K562 (cell line): Measurements from ENCODE around the gene SHB. TPM values are rescaled to one million over a fixed set of nuclear protein-coding genes. Genes with fewer than 3 reads are reported as not detected.

Source experiments
- EHMT2 ChIP-seq: fragments of 450-650 bp; IDR thresholded peaks from 2 replicates; pipeline ENCODE4 v1.6.1; 2018; ENCODE audit warnings: antibody characterized with exemption
- ESRRA ChIP-seq: fragments of 450-650 bp; IDR thresholded peaks from 2 replicates; pipeline ENCODE4 v1.6.1; 2014; ENCODE audit warnings: low read depth, mild to moderate bottlenecking, moderate library complexity, borderline replicate concordance
- FOXM1 ChIP-seq, 2 experiments: fragments of 450-650 bp in 1 of 2; sonication (generic) in 1 of 2; formaldehyde crosslinking in 1 of 2; IDR thresholded peaks; 2 replicates each; pipeline versions ENCODE4 v1.6.1 to v1.9.0; 2017 to 2022; ENCODE audit warnings: low read depth in 2 of 2, mild to moderate bottlenecking in 2 of 2, missing genetic modification reagents in 1 of 2, moderate library complexity in 1 of 2
- GTF2E2 ChIP-seq: fragments of 200-800 bp; sonication (Bioruptor generic); IDR thresholded peaks from 2 replicates; pipeline ENCODE4 v1.6.1; 2016; ENCODE audit warnings: missing genetic modification characterization, missing compliant biosample characterization
- KLF16 ChIP-seq: IDR thresholded peaks from 2 replicates; pipeline ENCODE4 v1.6.1; 2016; ENCODE audit warnings: antibody characterized with exemption
- LEF1 ChIP-seq: fragments of 450-650 bp; IDR thresholded peaks from 2 replicates; pipeline ENCODE4 v1.6.1; 2016; ENCODE audit warnings: mild to moderate bottlenecking
- NCOR1 ChIP-seq: fragments of 450-650 bp; IDR thresholded peaks from 2 replicates; pipeline ENCODE4 v1.6.1; 2016; ENCODE audit warnings: mild to moderate bottlenecking, moderate library complexity
- POLR2AphosphoS5 ChIP-seq: IDR thresholded peaks from 2 replicates; pipeline ENCODE4 v1.6.1; 2011; ENCODE audit warnings: mild to moderate bottlenecking, low read depth, low read length, moderate library complexity; ENCODE audit not compliant: control insufficient read depth, insufficient read depth
- SMARCA5 ChIP-seq: fragments of 450-650 bp; IDR thresholded peaks from 2 replicates; pipeline ENCODE4 v1.6.1; 2016
- SP1 ChIP-seq: sonication (generic); formaldehyde crosslinking; IDR thresholded peaks from 2 replicates; pipeline ENCODE4 v1.8.1; 2022; ENCODE audit warnings: mild to moderate bottlenecking, missing genetic modification reagents
- STAT5A ChIP-seq: IDR thresholded peaks from 2 replicates; pipeline ENCODE4 v1.6.1; 2012; ENCODE audit warnings: low read length, inconsistent platforms, borderline replicate concordance
- TCF7 ChIP-seq: sonication (generic); IDR thresholded peaks from 2 replicates; pipeline ENCODE4 v1.6.1; 2016; ENCODE audit warnings: antibody characterized with exemption, borderline replicate concordance
- ZFP36 ChIP-seq: fragments of 150-350 bp; IDR thresholded peaks from 2 replicates; pipeline ENCODE4 v1.6.1; 2018; ENCODE audit warnings: low read length, low read depth; ENCODE audit not compliant: partially characterized antibody
- polyA plus RNA-seq, 8 experiments: library from polyadenylated mRNA; depleted of rRNA in 4 of 8; stranded (reverse) in 5 of 8; unstranded in 3 of 8; fragments of >200 nt; fragmentation: Nextera tagmentation in 2 of 8; fragmentation: Illumina TruSeq in 1 of 8; extraction: Ambion mirVana in 2 of 8; extraction: Trizol in 1 of 8; gene quantifications; 2 replicates each; pipeline versions ENCODE4 v1.2.1 to v1.2.3, GENCODE V29; 2011 to 2014; ENCODE audit warnings: inconsistent platforms in 1 of 8, missing spikeins in 1 of 8
- total RNA-seq, 7 experiments: library from RNA; depleted of rRNA in 6 of 7; stranded (reverse); fragments of >200 nt in 6 of 7; fragmentation: Illumina TruSeq in 2 of 7; extraction: Trizol in 2 of 7; gene quantifications; 2 replicates each; pipeline versions ENCODE4 v1.2.1 to v1.2.3, GENCODE V29; 2011 to 2021; ENCODE audit warnings: low replicate concordance in 1 of 7
- TF ChIP-seq, protein P1 (sequence below), 2 experiments: fragments of 450-650 bp; IDR thresholded peaks; 2 replicates each; pipeline ENCODE4 v1.6.1; 2016
- TF ChIP-seq, protein P2 (sequence below): fragments of 450-650 bp; formaldehyde crosslinking; IDR thresholded peaks from 2 replicates; pipeline ENCODE4 v1.4.0; 2022; ENCODE audit warnings: missing genetic modification characterization
- TF ChIP-seq, protein P3 (sequence below): IDR thresholded peaks from 2 replicates; pipeline ENCODE4 v1.6.1; 2011; ENCODE audit warnings: borderline replicate concordance, low read depth, mild to moderate bottlenecking, moderate library complexity, low read length; ENCODE audit not compliant: insufficient read depth, poor library complexity, severe bottlenecking
- TF ChIP-seq, protein P4 (sequence below): fragments of 450-650 bp; IDR thresholded peaks from 2 replicates; pipeline ENCODE4 v1.6.1; 2016
- TF ChIP-seq, protein P5 (sequence below): fragments of 450-650 bp; IDR thresholded peaks from 2 replicates; pipeline ENCODE4 v1.7.0; 2016; ENCODE audit warnings: borderline replicate concordance

Gene SHB
- total and polyA plus RNA-seq, 9 of the 15 experiments (the other 6 are each of a cell fraction or from before 2014, with no cell fraction given), result 0.78 to 16.0 (median 5.3) TPM

DNA sequence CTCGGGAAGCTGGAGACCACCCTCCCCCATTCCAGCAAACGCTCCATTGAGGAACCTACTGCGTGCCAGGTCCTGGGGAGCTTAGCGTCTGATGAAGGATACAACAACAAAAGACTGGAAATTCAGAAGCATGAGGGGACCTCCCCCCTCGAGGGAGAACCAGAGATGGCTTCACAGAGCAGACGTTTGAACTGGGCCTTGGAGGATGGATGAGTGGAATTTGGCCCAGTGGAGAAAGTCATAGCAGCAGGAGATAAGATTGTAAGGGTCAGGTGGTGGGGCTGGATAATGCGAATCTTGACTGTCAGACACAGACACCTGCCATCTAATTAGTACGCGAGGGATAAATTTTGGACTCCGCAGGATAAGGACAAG, 163.9 kb downstream of the SHB start (continued):
- TF ChIP-seq, protein P1, sequence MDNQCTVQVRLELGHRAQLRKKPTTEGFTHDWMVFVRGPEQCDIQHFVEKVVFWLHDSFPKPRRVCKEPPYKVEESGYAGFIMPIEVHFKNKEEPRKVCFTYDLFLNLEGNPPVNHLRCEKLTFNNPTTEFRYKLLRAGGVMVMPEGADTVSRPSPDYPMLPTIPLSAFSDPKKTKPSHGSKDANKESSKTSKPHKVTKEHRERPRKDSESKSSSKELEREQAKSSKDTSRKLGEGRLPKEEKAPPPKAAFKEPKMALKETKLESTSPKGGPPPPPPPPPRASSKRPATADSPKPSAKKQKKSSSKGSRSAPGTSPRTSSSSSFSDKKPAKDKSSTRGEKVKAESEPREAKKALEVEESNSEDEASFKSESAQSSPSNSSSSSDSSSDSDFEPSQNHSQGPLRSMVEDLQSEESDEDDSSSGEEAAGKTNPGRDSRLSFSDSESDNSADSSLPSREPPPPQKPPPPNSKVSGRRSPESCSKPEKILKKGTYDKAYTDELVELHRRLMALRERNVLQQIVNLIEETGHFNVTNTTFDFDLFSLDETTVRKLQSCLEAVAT (IDR thresholded peaks at IDR 0.05), result 0 out of 4 replicates have a peak, but pooled peaks of 1 of the 2 experiments have one; percentile 47
- TF ChIP-seq GTF2E2 (tag) (no peak), TCF7 (no peak), FOXM1 (IDR thresholded peaks at IDR 0.05; ENCODE audit: low read depth) (peak; percentile 79), FOXM1 (CRISPR knock-in tag; IDR thresholded peaks at IDR 0.05; ENCODE audit: low read depth) (no peak), KLF16 (peak; percentile 81), SP1 (no peak), ESRRA (no peak), STAT5A (peak; percentile 80), POLR2AphosphoS5 (peak; percentile 69; the same call in 1 of the 2 replicates), LEF1 (no peak), NCOR1 (peak; percentile 90), ZFP36 (no peak), SMARCA5 (no peak), EHMT2 (no peak)
- TF ChIP-seq, protein P2, sequence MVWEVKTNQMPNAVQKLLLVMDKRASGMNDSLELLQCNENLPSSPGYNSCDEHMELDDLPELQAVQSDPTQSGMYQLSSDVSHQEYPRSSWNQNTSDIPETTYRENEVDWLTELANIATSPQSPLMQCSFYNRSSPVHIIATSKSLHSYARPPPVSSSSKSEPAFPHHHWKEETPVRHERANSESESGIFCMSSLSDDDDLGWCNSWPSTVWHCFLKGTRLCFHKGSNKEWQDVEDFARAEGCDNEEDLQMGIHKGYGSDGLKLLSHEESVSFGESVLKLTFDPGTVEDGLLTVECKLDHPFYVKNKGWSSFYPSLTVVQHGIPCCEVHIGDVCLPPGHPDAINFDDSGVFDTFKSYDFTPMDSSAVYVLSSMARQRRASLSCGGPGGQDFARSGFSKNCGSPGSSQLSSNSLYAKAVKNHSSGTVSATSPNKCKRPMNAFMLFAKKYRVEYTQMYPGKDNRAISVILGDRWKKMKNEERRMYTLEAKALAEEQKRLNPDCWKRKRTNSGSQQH (CRISPR knock-in tag), result no peak
- TF ChIP-seq, protein P3, sequence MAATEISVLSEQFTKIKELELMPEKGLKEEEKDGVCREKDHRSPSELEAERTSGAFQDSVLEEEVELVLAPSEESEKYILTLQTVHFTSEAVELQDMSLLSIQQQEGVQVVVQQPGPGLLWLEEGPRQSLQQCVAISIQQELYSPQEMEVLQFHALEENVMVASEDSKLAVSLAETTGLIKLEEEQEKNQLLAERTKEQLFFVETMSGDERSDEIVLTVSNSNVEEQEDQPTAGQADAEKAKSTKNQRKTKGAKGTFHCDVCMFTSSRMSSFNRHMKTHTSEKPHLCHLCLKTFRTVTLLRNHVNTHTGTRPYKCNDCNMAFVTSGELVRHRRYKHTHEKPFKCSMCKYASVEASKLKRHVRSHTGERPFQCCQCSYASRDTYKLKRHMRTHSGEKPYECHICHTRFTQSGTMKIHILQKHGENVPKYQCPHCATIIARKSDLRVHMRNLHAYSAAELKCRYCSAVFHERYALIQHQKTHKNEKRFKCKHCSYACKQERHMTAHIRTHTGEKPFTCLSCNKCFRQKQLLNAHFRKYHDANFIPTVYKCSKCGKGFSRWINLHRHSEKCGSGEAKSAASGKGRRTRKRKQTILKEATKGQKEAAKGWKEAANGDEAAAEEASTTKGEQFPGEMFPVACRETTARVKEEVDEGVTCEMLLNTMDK, result no peak
- TF ChIP-seq, protein P4, sequence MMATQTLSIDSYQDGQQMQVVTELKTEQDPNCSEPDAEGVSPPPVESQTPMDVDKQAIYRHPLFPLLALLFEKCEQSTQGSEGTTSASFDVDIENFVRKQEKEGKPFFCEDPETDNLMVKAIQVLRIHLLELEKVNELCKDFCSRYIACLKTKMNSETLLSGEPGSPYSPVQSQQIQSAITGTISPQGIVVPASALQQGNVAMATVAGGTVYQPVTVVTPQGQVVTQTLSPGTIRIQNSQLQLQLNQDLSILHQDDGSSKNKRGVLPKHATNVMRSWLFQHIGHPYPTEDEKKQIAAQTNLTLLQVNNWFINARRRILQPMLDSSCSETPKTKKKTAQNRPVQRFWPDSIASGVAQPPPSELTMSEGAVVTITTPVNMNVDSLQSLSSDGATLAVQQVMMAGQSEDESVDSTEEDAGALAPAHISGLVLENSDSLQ, result peak; percentile 25; the same call in 1 of the 2 replicates
- TF ChIP-seq, protein P5, sequence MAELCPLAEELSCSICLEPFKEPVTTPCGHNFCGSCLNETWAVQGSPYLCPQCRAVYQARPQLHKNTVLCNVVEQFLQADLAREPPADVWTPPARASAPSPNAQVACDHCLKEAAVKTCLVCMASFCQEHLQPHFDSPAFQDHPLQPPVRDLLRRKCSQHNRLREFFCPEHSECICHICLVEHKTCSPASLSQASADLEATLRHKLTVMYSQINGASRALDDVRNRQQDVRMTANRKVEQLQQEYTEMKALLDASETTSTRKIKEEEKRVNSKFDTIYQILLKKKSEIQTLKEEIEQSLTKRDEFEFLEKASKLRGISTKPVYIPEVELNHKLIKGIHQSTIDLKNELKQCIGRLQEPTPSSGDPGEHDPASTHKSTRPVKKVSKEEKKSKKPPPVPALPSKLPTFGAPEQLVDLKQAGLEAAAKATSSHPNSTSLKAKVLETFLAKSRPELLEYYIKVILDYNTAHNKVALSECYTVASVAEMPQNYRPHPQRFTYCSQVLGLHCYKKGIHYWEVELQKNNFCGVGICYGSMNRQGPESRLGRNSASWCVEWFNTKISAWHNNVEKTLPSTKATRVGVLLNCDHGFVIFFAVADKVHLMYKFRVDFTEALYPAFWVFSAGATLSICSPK, result no peak
